Measurements from ENCODE around the gene IER2.
"Not testable (repeated sequence)": the region's sequence is repeated elsewhere in the genome, so short reads cannot be mapped to it uniquely, and the experiment has no call there.

Gene IER2

DNA sequence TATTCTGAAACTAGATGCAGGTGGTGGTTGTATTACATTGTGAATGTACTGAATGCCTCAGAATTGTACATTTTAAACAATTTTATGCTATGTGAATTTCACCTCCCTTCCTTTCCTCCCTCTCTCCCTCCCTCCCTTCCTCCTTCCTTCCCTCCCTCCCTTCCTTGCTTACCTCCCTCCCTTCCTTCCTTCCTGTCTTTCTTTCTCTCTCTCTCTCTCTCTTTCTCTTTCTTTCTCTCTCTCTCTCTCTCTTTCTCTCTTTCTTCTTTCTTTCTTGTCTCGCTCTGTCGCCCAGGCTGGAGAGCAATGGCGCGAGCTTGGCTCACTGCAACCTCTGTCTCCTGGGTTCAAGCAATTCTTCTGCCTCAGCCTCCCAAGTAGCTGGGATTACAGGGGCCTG, 37.2 kb downstream of the IER2 start:
- H3K9me3 ChIP-seq (ENCODE audit: control insufficient read depth, low read length): no peaks in the 10 kb centered on the region
- H3K4me3 ChIP-seq (ENCODE audit: extremely low read depth, insufficient read depth, low read length, poor library complexity, severe bottlenecking): no peak overlapping the region
- H3K36me3 ChIP-seq (ENCODE audit: control insufficient read depth, insufficient read depth, low read length): no peaks in the 10 kb centered on the region
- no peaks in the 10 kb centered on the region for H3K4me1 ChIP-seq (ENCODE audit: control insufficient read depth, insufficient read depth, low read length, poor library complexity, severe bottlenecking)
- no peak overlapping the region for H3K27ac ChIP-seq (ENCODE audit: low read depth, low read length, severe bottlenecking)
- WGBS, 2 experiments (ENCODE audit: insufficient coverage in 2 of 2): 94 to 97% methylated on average over 4 of the region's 4 CpGs

DNA sequence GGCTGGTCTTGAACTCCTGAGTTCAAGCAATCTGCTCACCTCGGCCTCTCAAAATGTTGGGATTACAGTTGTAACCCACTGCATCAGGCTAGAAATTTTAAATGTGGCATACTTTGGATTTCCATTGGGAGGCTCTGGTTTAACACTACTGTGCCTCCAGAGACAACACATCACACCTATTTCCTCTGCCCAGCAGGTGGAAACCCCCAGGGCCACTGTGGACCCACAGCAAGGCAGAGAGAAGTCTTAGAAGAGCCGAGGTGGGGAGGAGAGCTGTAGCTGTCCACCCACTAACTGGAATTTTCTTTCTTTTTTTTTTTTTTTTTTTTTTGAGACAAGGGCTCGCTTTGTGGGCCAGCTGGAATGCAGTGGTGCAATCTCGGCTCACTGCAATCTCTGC, 39.4 kb downstream of the IER2 start:
- no peaks in the 10 kb centered on the region for H3K4me1 ChIP-seq (ENCODE audit: control insufficient read depth, insufficient read depth, low read length, poor library complexity, severe bottlenecking)
- no peak overlapping the region for H3K27ac ChIP-seq (ENCODE audit: low read depth, low read length, severe bottlenecking)
- no peak overlapping the region for H3K4me3 ChIP-seq (ENCODE audit: extremely low read depth, insufficient read depth, low read length, poor library complexity, severe bottlenecking)
- H3K36me3 ChIP-seq (ENCODE audit: control insufficient read depth, insufficient read depth, low read length): no peaks in the 10 kb centered on the region
- H3K9me3 ChIP-seq (ENCODE audit: control insufficient read depth, low read length): no peaks in the 10 kb centered on the region
- WGBS, 2 experiments (ENCODE audit: insufficient coverage in 2 of 2): 79 to 100% methylated on average over 3 of the region's 4 CpGs

DNA sequence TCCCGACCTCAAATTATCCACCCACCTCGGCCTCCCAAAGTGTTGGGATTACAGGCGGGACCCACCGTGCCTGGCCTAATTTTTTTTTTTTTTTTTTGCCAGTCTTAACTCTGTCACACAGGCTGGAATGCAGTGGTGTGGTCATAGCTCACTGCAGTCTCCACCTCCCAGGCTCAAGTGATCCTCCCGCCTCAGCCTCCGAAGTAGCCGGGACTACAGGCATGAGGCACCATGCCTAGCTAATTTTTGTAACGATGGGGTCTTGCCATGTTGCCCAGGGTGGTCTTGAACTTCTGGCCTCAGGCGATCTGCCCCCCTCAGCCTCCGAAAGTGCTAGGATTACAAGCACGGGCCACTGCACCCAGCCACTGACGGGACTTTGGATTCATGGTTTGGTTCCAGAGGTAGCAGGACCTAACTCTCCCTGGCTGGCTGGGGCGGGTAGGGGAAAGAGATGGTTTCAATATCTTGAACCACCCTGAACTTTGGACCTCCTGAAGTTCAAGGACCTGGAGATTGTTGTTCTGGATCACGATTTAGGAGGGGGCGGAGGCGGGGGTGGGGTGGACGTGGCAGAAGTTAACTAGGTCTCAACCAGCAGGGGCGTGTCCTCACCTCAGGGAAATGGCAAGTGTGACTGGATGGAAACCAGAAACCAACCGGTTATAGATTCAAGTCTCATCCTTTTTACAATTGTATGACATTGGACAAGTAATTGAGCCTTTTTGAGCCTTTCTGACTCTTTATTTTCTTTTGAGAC, 40.8 kb downstream of the IER2 start:
- 90% methylated on average over 17 to 19 of the region's 19 CpGs for WGBS, 2 experiments (ENCODE audit: insufficient coverage in 2 of 2)

DNA sequence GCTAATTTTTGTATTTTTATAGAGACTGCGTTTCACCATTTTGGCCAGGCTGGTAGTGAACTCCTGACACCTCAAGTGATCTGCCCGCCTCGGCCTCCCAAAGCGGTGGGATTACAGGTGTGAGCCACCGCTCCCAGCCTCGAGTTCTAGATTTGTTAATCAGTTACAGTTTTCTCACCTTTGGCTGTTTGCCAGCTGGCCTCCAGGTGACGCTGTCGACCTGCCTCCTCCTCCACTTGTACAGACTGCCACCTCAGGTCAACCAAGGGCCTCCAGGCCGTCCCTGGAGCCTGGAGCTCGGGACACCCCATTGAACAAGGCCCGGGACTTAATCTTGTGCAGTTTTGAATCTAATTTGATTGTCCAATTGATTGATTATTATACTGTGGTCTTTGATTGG, 45.5 kb downstream of the IER2 start:
- Histone ChIP-seq H3K9me3 (ENCODE audit: control insufficient read depth, low read length) (no peaks in the 10 kb centered on the region), H3K4me3 (ENCODE audit: extremely low read depth, insufficient read depth, low read length, poor library complexity, severe bottlenecking) (no peak overlapping the region), H3K36me3 (ENCODE audit: control insufficient read depth, insufficient read depth, low read length) (no peaks in the 10 kb centered on the region), H3K4me1 (ENCODE audit: control insufficient read depth, insufficient read depth, low read length, poor library complexity, severe bottlenecking) (no peaks in the 10 kb centered on the region), H3K27ac (ENCODE audit: low read depth, low read length, severe bottlenecking) (no peak overlapping the region)
- 71 to 80% methylated on average over 9 to 10 of the region's 11 CpGs for WGBS, 2 experiments (ENCODE audit: insufficient coverage in 2 of 2)

More for the DNA sequence above, 40.8 kb downstream of the IER2 start:
- Histone ChIP-seq H3K4me3 (ENCODE audit: extremely low read depth, insufficient read depth, low read length, poor library complexity, severe bottlenecking) (no peak overlapping the region), H3K36me3 (ENCODE audit: control insufficient read depth, insufficient read depth, low read length) (no peaks in the 10 kb centered on the region), H3K9me3 (ENCODE audit: control insufficient read depth, low read length) (no peaks in the 10 kb centered on the region), H3K4me1 (ENCODE audit: control insufficient read depth, insufficient read depth, low read length, poor library complexity, severe bottlenecking) (no peaks in the 10 kb centered on the region), H3K27ac (ENCODE audit: low read depth, low read length, severe bottlenecking) (no peak overlapping the region)

DNA sequence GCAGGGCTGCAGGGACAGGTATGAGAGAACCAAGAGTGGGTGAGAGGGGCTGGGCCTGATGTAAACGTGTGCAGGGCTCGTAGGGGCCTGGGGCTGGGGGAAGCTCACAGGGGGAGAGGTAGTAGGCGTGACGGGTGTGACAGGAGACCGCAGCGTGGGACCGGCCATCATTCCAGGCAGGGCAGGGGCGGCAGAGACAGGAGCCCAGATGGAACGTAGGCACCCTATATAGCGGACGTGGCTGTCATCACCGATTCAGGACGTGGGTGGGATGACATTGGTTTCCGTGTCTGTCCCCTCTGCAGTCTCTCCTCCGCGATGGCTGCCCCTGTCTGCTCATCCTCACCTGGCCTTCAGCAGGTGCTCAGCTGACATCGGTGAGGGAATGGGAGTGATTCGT, 48.4 kb downstream of the IER2 start:
- H3K9me3 ChIP-seq (ENCODE audit: control insufficient read depth, low read length): no peaks in the 10 kb centered on the region
- H3K36me3 ChIP-seq (ENCODE audit: control insufficient read depth, insufficient read depth, low read length): no peaks in the 10 kb centered on the region
- no peaks in the 10 kb centered on the region for H3K4me1 ChIP-seq (ENCODE audit: control insufficient read depth, insufficient read depth, low read length, poor library complexity, severe bottlenecking)
- 89 to 96% methylated on average over 16 to 18 of the region's 18 CpGs for WGBS, 2 experiments (ENCODE audit: insufficient coverage in 2 of 2)
- H3K4me3 ChIP-seq (ENCODE audit: extremely low read depth, insufficient read depth, low read length, poor library complexity, severe bottlenecking): no peak overlapping the region
- no peak overlapping the region for H3K27ac ChIP-seq (ENCODE audit: low read depth, low read length, severe bottlenecking)

DNA sequence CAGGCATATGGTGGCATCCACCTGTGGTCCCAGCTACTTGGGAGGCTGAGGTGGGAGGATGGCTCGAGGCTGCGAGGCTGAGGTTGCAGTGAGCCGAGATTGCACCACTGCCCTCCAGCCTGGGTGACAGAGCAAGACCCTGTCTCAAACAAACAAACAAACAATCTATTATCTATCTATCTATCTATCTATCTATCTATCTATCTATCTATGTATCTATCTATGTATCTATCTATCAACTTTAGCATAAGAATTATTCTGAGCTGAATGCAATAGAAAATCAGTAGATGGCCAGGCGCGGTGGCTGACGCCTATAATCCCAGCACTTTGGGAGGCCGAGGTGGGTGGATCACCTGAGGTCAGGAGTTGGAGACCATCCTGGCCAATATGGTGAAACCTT, 51.9 kb downstream of the IER2 start:
- not testable (repeated sequence) for H3K4me3 ChIP-seq (ENCODE audit: extremely low read depth, insufficient read depth, low read length, poor library complexity, severe bottlenecking); H3K27ac ChIP-seq (ENCODE audit: low read depth, low read length, severe bottlenecking); H3K9me3 ChIP-seq (ENCODE audit: control insufficient read depth, low read length); H3K4me1 ChIP-seq (ENCODE audit: control insufficient read depth, insufficient read depth, low read length, poor library complexity, severe bottlenecking); H3K36me3 ChIP-seq (ENCODE audit: control insufficient read depth, insufficient read depth, low read length)
- WGBS, 2 experiments (ENCODE audit: insufficient coverage in 2 of 2): 88 to 96% methylated on average over 4 to 6 of the region's 7 CpGs

All from mesodermal cell (in vitro differentiated cells).